GM12872 (cell line): Measurements from ENCODE around the gene LAMTOR3.

Experiments
- CTCF ChIP-seq: IDR thresholded peaks from 3 replicates; pipeline ENCODE4 v1.5.1; 2011; ENCODE audit warnings: low read depth, mild to moderate bottlenecking, low read length, moderate library complexity; ENCODE audit not compliant: insufficient read depth

LAMTOR3 gene

GRCh38 chr4:99915449-99915848 is 21.2 kb upstream of the LAMTOR3 start:
- no peak for TF ChIP-seq CTCF

- TF ChIP-seq CTCF: no peak
Measured at GRCh38 chr4:99894998-99895397, 771 bp upstream of the LAMTOR3 start.

GRCh38 chr4:99893839-99894160 is 427 bp downstream of the LAMTOR3 start:
- no peak for TF ChIP-seq CTCF

GRCh38 chr4:99893029-99893428 is 1.2 kb downstream of the LAMTOR3 start:
- no peak for TF ChIP-seq CTCF

GRCh38 chr4:99891351-99891750 is 2.9 kb downstream of the LAMTOR3 start:
- TF ChIP-seq CTCF: no peak

- TF ChIP-seq CTCF: no peak
Measured at GRCh38 chr4:99887837-99888236, 6.4 kb downstream of the LAMTOR3 start.

GRCh38 chr4:99886146-99886545 is 8.1 kb downstream of the LAMTOR3 start:
- no peak for TF ChIP-seq CTCF

GRCh38 chr4:99885687-99886086 is 8.5 kb downstream of the LAMTOR3 start:
- TF ChIP-seq CTCF: no peak
